Loucy (cell line): ENCODE data around the gene TBX19.

ENCODE experiments used
- H2AFZ ChIP-seq: fragments of 200-600 bp; sonication (generic); 2 replicates; pipeline ENCODE4 v1.6.0; 2016; ENCODE audit warnings: antibody characterized with exemption, mild to moderate bottlenecking, low read length, moderate library complexity
- H3F3A ChIP-seq: fragments of 200-600 bp; 2 replicates; pipeline ENCODE4 v1.6.0; 2016; ENCODE audit warnings: antibody characterized with exemption, low read depth, mild to moderate bottlenecking
- H3K27me3 ChIP-seq: fragments of 200-600 bp; sonication (generic); 2 replicates; pipeline ENCODE4 v1.6.1; 2014; ENCODE audit warnings: low read length, mild to moderate bottlenecking; ENCODE audit not compliant: insufficient read depth, poor library complexity, severe bottlenecking
- H3K36me3 ChIP-seq: fragments of 200-600 bp; sonication (generic); 2 replicates; pipeline ENCODE4 v1.6.1; 2016; ENCODE audit warnings: low read length; ENCODE audit not compliant: insufficient read depth
- H3K4me1 ChIP-seq: fragments of 200-600 bp; sonication (generic); 2 replicates; pipeline ENCODE4 v1.5.1; 2014; ENCODE audit warnings: low read length, mild to moderate bottlenecking; ENCODE audit not compliant: insufficient read depth, poor library complexity, severe bottlenecking
- H3K4me2 ChIP-seq: fragments of 200-600 bp; sonication (generic); 2 replicates; pipeline ENCODE4 v1.6.0; 2014; ENCODE audit warnings: antibody characterized with exemption, low read length, low read depth, mild to moderate bottlenecking; ENCODE audit not compliant: poor library complexity, severe bottlenecking
- H3K4me3 ChIP-seq: fragments of 200-600 bp; sonication (generic); 2 replicates; pipeline ENCODE4 v1.5.1; 2014; ENCODE audit warnings: low read length, mild to moderate bottlenecking, mixed read lengths; ENCODE audit not compliant: poor library complexity, severe bottlenecking
- H3K79me2 ChIP-seq: fragments of 200-600 bp; sonication (generic); 2 replicates; pipeline ENCODE4 v1.6.1; 2014; ENCODE audit warnings: low read length; ENCODE audit not compliant: insufficient read depth
- H3K9ac ChIP-seq: fragments of 200-600 bp; sonication (generic); 2 replicates; pipeline ENCODE4 v1.6.0; 2014; ENCODE audit warnings: mild to moderate bottlenecking, low read depth, low read length, moderate library complexity; ENCODE audit not compliant: poor library complexity, severe bottlenecking
- H3K9me2 ChIP-seq: fragments of 200-600 bp; sonication (generic); replicated peaks from 2 replicates; pipeline ENCODE4 v1.6.1; 2016; ENCODE audit warnings: low read depth, low read length, mixed read lengths
- H3K9me3 ChIP-seq: fragments of 200-600 bp; sonication (generic); 2 replicates; pipeline ENCODE4 v1.6.1; 2014; ENCODE audit warnings: mild to moderate bottlenecking, antibody characterized with exemption, low read length, low read depth; ENCODE audit not compliant: insufficient read depth
- H4K20me1 ChIP-seq: fragments of 200-600 bp; sonication (generic); 2 replicates; pipeline ENCODE4 v1.6.0; 2014; ENCODE audit warnings: antibody characterized with exemption, low read length, mild to moderate bottlenecking; ENCODE audit not compliant: insufficient read depth, poor library complexity, severe bottlenecking
- EZH2phosphoT487 ChIP-seq: fragments of 200-600 bp; IDR thresholded peaks from 2 replicates; pipeline ENCODE4 v1.6.1; 2018; ENCODE audit warnings: antibody characterized with exemption, mild to moderate bottlenecking, moderate library complexity, borderline replicate concordance
- TF ChIP-seq, protein P1 (sequence below): fragments of 200-600 bp; sonication (generic); conservative IDR thresholded peaks from 2 replicates; pipeline ENCODE4 v1.5.1; 2014; ENCODE audit warnings: mild to moderate bottlenecking, antibody characterized with exemption, low read length

Gene TBX19

DNA sequence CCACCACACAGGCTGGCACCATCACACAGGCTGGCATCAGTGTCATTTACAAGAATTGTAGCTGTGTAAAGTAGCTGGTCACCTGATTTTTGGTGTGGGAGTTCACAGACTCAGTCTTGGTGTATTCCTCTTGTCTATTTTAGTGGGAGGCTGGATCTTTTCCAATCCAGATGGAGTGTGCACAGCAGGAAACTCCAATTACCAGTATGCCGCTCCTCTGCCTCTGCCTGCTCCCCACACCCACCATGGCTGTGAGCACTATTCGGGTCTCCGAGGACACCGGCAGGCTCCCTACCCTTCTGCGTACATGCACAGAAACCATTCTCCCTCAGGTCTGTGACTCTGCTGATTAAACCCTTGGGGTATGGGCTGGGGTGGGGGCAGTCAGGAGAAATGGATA lies 24.2 kb downstream of the TBX19 start:
- H3F3A ChIP-seq, result no peaks in the 10 kb centered on the region
- no peak overlapping the region for H3K4me3 ChIP-seq
- H3K79me2 ChIP-seq, result no peaks in the 10 kb centered on the region
- no peaks in the 10 kb centered on the region for H3K4me1 ChIP-seq
- no peaks in the 10 kb centered on the region for H3K27me3 ChIP-seq
- no peaks in the 10 kb centered on the region for H4K20me1 ChIP-seq
- no peaks in the 10 kb centered on the region for H3K9me2 ChIP-seq
- TF ChIP-seq, protein P1, sequence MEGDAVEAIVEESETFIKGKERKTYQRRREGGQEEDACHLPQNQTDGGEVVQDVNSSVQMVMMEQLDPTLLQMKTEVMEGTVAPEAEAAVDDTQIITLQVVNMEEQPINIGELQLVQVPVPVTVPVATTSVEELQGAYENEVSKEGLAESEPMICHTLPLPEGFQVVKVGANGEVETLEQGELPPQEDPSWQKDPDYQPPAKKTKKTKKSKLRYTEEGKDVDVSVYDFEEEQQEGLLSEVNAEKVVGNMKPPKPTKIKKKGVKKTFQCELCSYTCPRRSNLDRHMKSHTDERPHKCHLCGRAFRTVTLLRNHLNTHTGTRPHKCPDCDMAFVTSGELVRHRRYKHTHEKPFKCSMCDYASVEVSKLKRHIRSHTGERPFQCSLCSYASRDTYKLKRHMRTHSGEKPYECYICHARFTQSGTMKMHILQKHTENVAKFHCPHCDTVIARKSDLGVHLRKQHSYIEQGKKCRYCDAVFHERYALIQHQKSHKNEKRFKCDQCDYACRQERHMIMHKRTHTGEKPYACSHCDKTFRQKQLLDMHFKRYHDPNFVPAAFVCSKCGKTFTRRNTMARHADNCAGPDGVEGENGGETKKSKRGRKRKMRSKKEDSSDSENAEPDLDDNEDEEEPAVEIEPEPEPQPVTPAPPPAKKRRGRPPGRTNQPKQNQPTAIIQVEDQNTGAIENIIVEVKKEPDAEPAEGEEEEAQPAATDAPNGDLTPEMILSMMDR, result no peak
- no peak for TF ChIP-seq EZH2phosphoT487
- no peak overlapping the region for H3K4me2 ChIP-seq
- no peak overlapping the region for H2AFZ ChIP-seq
- no peaks in the 10 kb centered on the region for H3K9me3 ChIP-seq
- no peak overlapping the region for H3K9ac ChIP-seq
- no peaks in the 10 kb centered on the region for H3K36me3 ChIP-seq

DNA sequence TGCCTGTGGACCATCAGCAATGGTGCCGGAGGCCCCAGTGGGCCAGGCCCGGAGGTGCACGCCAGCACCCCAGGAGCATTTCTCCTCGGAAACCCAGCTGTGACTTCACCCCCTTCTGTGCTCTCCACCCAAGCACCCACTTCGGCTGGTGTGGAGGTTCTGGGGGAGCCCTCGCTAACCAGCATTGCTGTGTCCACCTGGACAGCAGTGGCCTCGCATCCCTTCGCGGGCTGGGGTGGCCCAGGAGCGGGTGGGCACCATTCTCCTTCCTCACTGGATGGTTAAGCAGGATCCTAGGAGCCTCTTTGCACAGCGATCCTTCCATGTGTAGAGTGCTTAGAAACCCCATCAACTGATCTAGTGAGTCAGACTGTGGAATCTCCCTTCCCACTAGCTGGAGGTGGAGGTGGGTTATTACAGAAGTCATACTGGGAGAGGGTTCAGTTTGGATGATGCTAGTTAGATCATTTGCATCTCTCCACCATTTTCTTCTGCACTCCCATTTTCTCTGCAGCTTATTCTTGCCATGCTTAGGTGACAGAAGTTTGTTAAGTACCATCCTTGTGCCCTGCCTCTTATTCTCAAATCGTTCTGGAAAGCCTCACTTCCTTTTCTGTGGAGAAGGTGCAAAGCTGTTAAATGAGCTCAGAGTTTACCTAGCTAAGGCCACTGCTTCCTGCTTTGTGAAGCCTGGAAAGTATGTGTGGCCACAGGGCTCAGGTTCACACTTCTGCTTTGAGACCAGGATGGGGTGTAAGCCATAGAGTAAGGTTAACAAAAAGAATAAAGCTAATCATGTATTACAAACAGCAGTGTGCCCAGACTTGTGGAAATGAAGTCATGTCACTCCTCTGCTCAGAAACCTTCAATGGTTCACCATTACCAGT lies 32.3 kb downstream of the TBX19 start:
- H3K79me2 ChIP-seq, result no peaks in the 10 kb centered on the region
- H3K9me2 ChIP-seq, result no peaks in the 10 kb centered on the region
- no peak overlapping the region for H3K4me3 ChIP-seq
- H3K4me2 ChIP-seq, result no peak overlapping the region
- H3K9me3 ChIP-seq, result no peaks in the 10 kb centered on the region
- H3F3A ChIP-seq, result no peaks in the 10 kb centered on the region
- H4K20me1 ChIP-seq, result no peaks in the 10 kb centered on the region
- H3K4me1 ChIP-seq, result peaks cover 13% of the 10 kb centered on the region
- H2AFZ ChIP-seq, result no peak overlapping the region
- H3K27me3 ChIP-seq, result no peaks in the 10 kb centered on the region
- no peaks in the 10 kb centered on the region for H3K36me3 ChIP-seq
- H3K9ac ChIP-seq, result no peak overlapping the region
- TF ChIP-seq EZH2phosphoT487, result no peak
- TF ChIP-seq, protein P1, result no peak

GRCh38 chr1:168316142-168316541 lies 35.5 kb downstream of the TBX19 start:
- Histone ChIP-seq H2AFZ (no peak overlapping the region), H3K79me2 (no peaks in the 10 kb centered on the region), H3K27me3 (no peaks in the 10 kb centered on the region), H3K9me3 (no peaks in the 10 kb centered on the region), H3F3A (no peaks in the 10 kb centered on the region), H3K4me3 (no peak overlapping the region), H3K9me2 (no peaks in the 10 kb centered on the region), H3K4me2 (no peak overlapping the region), H3K4me1 (peaks cover 29% of the 10 kb centered on the region), H3K9ac (no peak overlapping the region), H4K20me1 (no peaks in the 10 kb centered on the region), H3K36me3 (no peaks in the 10 kb centered on the region)
- no peak for TF ChIP-seq EZH2phosphoT487
- TF ChIP-seq, protein P1, result no peak
